Adrenal gland (tissue), 5 donors: ENCODE data around the gene ELAVL2.

Experiments used
- POLR2A ChIP-seq, 2 donors: fragments of 450-650 bp; IDR thresholded peaks; one replicate each; pipeline ENCODE4 v1.6.1; 2017; ENCODE audit warnings: antibody characterized with exemption in 2 of 2, mild to moderate bottlenecking in 2 of 2, moderate library complexity in 1 of 2
- TF ChIP-seq, protein P1 (sequence below), 6 experiments: fragments of 450-650 bp in 4 of 6; fragments of 200-600 bp in 2 of 6; sonication (generic) in 1 of 6; IDR thresholded peaks; 1 replicate in 5 of 6; 2 replicates in 1 of 6; pipeline versions ENCODE4 v1.5.1 to v1.8.0; 2016 to 2021; ENCODE audit warnings: antibody characterized with exemption in 6 of 6, mild to moderate bottlenecking in 2 of 6, moderate library complexity in 1 of 6
- donor health status: DM: no; HTN: no; CAD: no.

DNA sequence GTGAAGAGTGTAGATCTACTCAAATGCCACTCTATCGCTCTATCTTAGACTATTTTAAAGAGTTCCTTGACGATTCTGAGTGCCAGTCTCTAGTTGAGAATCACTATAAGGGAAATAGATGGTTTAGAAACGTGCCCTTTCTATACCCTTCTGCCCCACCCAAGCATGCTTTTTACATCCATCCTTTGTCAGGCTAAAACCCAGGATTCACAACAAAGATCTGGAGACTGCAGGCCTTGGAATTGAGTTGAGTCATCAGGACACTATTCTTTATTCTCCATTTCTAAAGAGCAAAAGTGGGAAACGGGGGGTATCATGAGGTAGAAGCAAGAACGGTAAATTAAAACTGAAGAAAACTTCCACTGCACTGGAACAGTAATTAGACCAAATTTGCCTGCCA, 48.7 kb downstream of the ELAVL2 start:
- TF ChIP-seq POLR2A (IDR thresholded peaks at IDR 0.05), result no peak
- TF ChIP-seq, protein P1, sequence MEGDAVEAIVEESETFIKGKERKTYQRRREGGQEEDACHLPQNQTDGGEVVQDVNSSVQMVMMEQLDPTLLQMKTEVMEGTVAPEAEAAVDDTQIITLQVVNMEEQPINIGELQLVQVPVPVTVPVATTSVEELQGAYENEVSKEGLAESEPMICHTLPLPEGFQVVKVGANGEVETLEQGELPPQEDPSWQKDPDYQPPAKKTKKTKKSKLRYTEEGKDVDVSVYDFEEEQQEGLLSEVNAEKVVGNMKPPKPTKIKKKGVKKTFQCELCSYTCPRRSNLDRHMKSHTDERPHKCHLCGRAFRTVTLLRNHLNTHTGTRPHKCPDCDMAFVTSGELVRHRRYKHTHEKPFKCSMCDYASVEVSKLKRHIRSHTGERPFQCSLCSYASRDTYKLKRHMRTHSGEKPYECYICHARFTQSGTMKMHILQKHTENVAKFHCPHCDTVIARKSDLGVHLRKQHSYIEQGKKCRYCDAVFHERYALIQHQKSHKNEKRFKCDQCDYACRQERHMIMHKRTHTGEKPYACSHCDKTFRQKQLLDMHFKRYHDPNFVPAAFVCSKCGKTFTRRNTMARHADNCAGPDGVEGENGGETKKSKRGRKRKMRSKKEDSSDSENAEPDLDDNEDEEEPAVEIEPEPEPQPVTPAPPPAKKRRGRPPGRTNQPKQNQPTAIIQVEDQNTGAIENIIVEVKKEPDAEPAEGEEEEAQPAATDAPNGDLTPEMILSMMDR (IDR thresholded peaks at IDR 0.05), result no peak
